ENCODE measurements around the gene ERCC5.

The ERCC5 gene

GRCh38 chr13:102800145-102801041 lies 45.4 kb upstream of the ERCC5 start:
- H3K79me1 ChIP-seq (ENCODE audit: low read length): peaks cover 13% of the 10 kb centered on the region
- H2AK5ac ChIP-seq (ENCODE audit: low read length): no peak overlapping the region
- H4K8ac ChIP-seq (ENCODE audit: low read depth, low read length): peak overlapping the region; percentile 89
- H2BK5ac ChIP-seq (ENCODE audit: low read depth, low read length, poor library complexity): peak overlapping the region; percentile 68
- H3K23ac ChIP-seq (ENCODE audit: low read length): no peak overlapping the region
- peaks cover 0 to 3% of the 10 kb centered on the region in 2 experiments for H3K4me1 ChIP-seq (ENCODE audit: control insufficient read depth in 1 of 2, insufficient read depth in 2 of 2, low read length in 2 of 2)
- peak overlapping the region; percentile 83 for H4K12ac ChIP-seq (ENCODE audit: low read depth, low read length)
- no peak overlapping the region for H2BK12ac ChIP-seq (ENCODE audit: low read length)
- H3K14ac ChIP-seq (ENCODE audit: low read length): peak overlapping the region; percentile 93
- peak overlapping the region; percentile 83 for H3K4me2 ChIP-seq (ENCODE audit: low read length)
- H2AFZ ChIP-seq (ENCODE audit: insufficient read depth, low read length, poor library complexity): peak overlapping the region; percentile 99
- H3K18ac ChIP-seq (ENCODE audit: low read length): peak overlapping the region; percentile 74
- peak overlapping the region; percentile 79 for H3K9ac ChIP-seq (ENCODE audit: low read length)
- no peaks in the 10 kb centered on the region for H3K27me3 ChIP-seq (ENCODE audit: insufficient read depth, low read length)
- peak overlapping the region; percentile 59 for H3K4ac ChIP-seq (ENCODE audit: low read depth, low read length)
- peak overlapping the region; percentile 72 for H4K91ac ChIP-seq (ENCODE audit: low read depth, low read length)
- H2BK120ac ChIP-seq (ENCODE audit: insufficient read depth, low read length, poor library complexity): peak overlapping the region; percentile 91
- WGBS (ENCODE audit: extremely low coverage, insufficient coverage, insufficient read length): no CpG with 5 or more reads among the region's 81 CpGs
- H3K36me3 ChIP-seq (ENCODE audit: control insufficient read depth in 1 of 2, insufficient read depth in 2 of 2, low read length in 2 of 2): no peaks in the 10 kb centered on the region
- peak overlapping the region; percentile 81 for H3K4me3 ChIP-seq (ENCODE audit: low read depth, low read length)
- peaks cover 5% of the 10 kb centered on the region for H3K79me2 ChIP-seq (ENCODE audit: control insufficient read depth, insufficient read depth, low read length, poor library complexity)
- H3K9me3 ChIP-seq (ENCODE audit: insufficient read depth, low read depth, low read length): peaks cover 3% of the 10 kb centered on the region
- peak overlapping the region; percentile 27 for H3K27ac ChIP-seq (ENCODE audit: low read depth, low read length)
- peak; percentile 54 to 84 for DNase-seq

DNA sequence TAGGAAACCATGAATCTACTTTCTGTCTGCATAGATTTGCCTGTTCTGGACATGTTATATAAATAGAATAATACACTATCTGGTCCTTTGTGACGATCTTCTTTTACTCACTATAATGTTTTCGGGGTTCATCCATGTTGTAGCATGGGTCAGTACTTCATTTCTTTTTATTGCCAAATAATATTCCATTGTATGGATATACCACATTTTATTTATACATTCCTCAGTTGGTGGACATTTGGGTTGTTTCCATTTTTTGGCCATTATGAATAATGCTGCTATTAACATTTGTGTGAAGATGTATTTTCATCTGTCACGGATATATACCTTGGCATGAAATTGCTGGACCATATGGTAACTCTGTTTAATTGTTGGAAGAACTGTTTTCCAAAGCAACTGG lies 40.2 kb upstream of the ERCC5 start:
- Histone ChIP-seq H4K91ac (ENCODE audit: low read depth, low read length) (no peak overlapping the region), H3K79me1 (ENCODE audit: low read length) (no peaks in the 10 kb centered on the region), H4K8ac (ENCODE audit: low read depth, low read length) (no peak overlapping the region), H3K4me3 (ENCODE audit: low read depth, low read length) (no peak overlapping the region), H3K79me2 (ENCODE audit: control insufficient read depth, insufficient read depth, low read length, poor library complexity) (peaks cover under 1% of the 10 kb centered on the region), H3K4ac (ENCODE audit: low read depth, low read length) (no peak overlapping the region), H3K36me3 (ENCODE audit: control insufficient read depth in 1 of 2, insufficient read depth in 2 of 2, low read length in 2 of 2) (peaks cover under 1 to 1% of the 10 kb centered on the region in 2 experiments), H2BK120ac (ENCODE audit: insufficient read depth, low read length, poor library complexity) (no peak overlapping the region), H3K23ac (ENCODE audit: low read length) (no peak overlapping the region), H3K4me1 (ENCODE audit: control insufficient read depth in 1 of 2, insufficient read depth in 2 of 2, low read length in 2 of 2) (no peaks in the 10 kb centered on the region), H3K4me2 (ENCODE audit: low read length) (no peak overlapping the region), H3K9ac (ENCODE audit: low read length) (no peak overlapping the region), H2AFZ (ENCODE audit: insufficient read depth, low read length, poor library complexity) (no peak overlapping the region), H3K14ac (ENCODE audit: low read length) (no peak overlapping the region), H4K12ac (ENCODE audit: low read depth, low read length) (no peak overlapping the region), H3K9me3 (ENCODE audit: insufficient read depth, low read depth, low read length) (no peaks in the 10 kb centered on the region), H3K18ac (ENCODE audit: low read length) (no peak overlapping the region), H2BK5ac (ENCODE audit: low read depth, low read length, poor library complexity) (no peak overlapping the region), H3K27ac (ENCODE audit: low read depth, low read length) (no peak overlapping the region), H2AK5ac (ENCODE audit: low read length) (no peak overlapping the region), H3K27me3 (ENCODE audit: insufficient read depth, low read length) (no peaks in the 10 kb centered on the region), H2BK12ac (ENCODE audit: low read length) (no peak overlapping the region)
- no CpG with 5 or more reads among the region's 3 CpGs for WGBS (ENCODE audit: extremely low coverage, insufficient coverage, insufficient read length)
- no peak for DNase-seq

GRCh38 chr13:102807699-102808098 lies 38.1 kb upstream of the ERCC5 start:
- Histone ChIP-seq H4K12ac (ENCODE audit: low read depth, low read length) (no peak overlapping the region), H3K4ac (ENCODE audit: low read depth, low read length) (no peak overlapping the region), H2AK5ac (ENCODE audit: low read length) (no peak overlapping the region), H2BK5ac (ENCODE audit: low read depth, low read length, poor library complexity) (no peak overlapping the region), H3K27ac (ENCODE audit: low read depth, low read length) (no peak overlapping the region), H2BK120ac (ENCODE audit: insufficient read depth, low read length, poor library complexity) (no peak overlapping the region), H3K23ac (ENCODE audit: low read length) (no peak overlapping the region), H4K91ac (ENCODE audit: low read depth, low read length) (no peak overlapping the region), H3K14ac (ENCODE audit: low read length) (no peak overlapping the region), H4K8ac (ENCODE audit: low read depth, low read length) (no peak overlapping the region), H3K36me3 (ENCODE audit: control insufficient read depth in 1 of 2, insufficient read depth in 2 of 2, low read length in 2 of 2) (peaks cover 1 to 3% of the 10 kb centered on the region in 2 experiments), H3K27me3 (ENCODE audit: insufficient read depth, low read length) (no peaks in the 10 kb centered on the region), H3K4me3 (ENCODE audit: low read depth, low read length) (no peak overlapping the region), H3K18ac (ENCODE audit: low read length) (no peak overlapping the region), H3K9ac (ENCODE audit: low read length) (no peak overlapping the region), H3K4me1 (ENCODE audit: control insufficient read depth in 1 of 2, insufficient read depth in 2 of 2, low read length in 2 of 2) (no peaks in the 10 kb centered on the region), H2AFZ (ENCODE audit: insufficient read depth, low read length, poor library complexity) (no peak overlapping the region), H3K4me2 (ENCODE audit: low read length) (no peak overlapping the region), H3K9me3 (ENCODE audit: insufficient read depth, low read depth, low read length) (no peaks in the 10 kb centered on the region), H3K79me1 (ENCODE audit: low read length) (peaks cover 2% of the 10 kb centered on the region), H2BK12ac (ENCODE audit: low read length) (no peak overlapping the region), H3K79me2 (ENCODE audit: control insufficient read depth, insufficient read depth, low read length, poor library complexity) (no peaks in the 10 kb centered on the region)
- no peak for DNase-seq
- no CpG with 5 or more reads among the region's 3 CpGs for WGBS (ENCODE audit: extremely low coverage, insufficient coverage, insufficient read length)

DNA sequence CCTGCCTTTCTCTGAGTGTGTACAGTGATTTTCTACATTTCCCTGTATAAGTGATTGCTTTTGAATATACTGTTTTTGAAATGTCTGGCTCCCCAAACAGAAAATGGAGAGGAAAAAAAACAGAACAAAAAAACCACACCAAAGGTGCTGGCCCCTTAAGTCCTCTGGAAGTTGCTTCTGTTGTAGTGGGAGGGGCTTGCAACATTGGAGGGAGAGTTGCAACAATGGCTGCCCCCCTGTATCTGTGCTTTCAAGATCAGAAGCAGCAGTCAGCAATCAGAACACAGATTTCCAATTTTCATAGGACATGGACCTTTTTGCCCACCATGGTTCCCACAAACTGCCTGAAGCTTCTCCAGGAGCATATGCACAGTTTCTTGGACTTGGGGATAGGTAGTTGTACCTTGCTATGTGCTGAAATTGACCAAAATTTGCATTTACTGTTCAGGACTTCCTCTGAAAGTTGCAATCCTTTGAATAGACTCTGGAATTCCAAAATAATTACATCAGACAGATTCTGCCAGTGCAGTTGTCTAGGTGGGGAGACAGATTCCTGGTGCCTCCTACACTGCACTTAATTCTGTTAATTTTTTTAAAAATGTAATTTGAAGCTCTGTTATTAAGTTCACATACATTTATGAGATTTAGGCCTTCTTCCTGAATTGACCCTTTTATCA lies 33.1 kb upstream of the ERCC5 start:
- H3K4me2 ChIP-seq (ENCODE audit: low read length): peak overlapping the region; percentile 55
- peak overlapping the region; percentile 42 for H2AFZ ChIP-seq (ENCODE audit: insufficient read depth, low read length, poor library complexity)
- H3K23ac ChIP-seq (ENCODE audit: low read length): no peak overlapping the region
- peak overlapping the region; percentile 0 for H2BK12ac ChIP-seq (ENCODE audit: low read length)
- DNase-seq: no peak
- H3K9ac ChIP-seq (ENCODE audit: low read length): no peak overlapping the region
- H3K14ac ChIP-seq (ENCODE audit: low read length): peak overlapping the region; percentile 24
- H3K18ac ChIP-seq (ENCODE audit: low read length): peak overlapping the region; percentile 45
- H3K36me3 ChIP-seq (ENCODE audit: control insufficient read depth in 1 of 2, insufficient read depth in 2 of 2, low read length in 2 of 2): peaks cover 1 to 3% of the 10 kb centered on the region in 2 experiments
- H3K27ac ChIP-seq (ENCODE audit: low read depth, low read length): peak overlapping the region; percentile 85
- peak overlapping the region; percentile 55 for H4K8ac ChIP-seq (ENCODE audit: low read depth, low read length)
- no peak overlapping the region for H2AK5ac ChIP-seq (ENCODE audit: low read length)
- H3K4me3 ChIP-seq (ENCODE audit: low read depth, low read length): no peak overlapping the region
- H3K4me1 ChIP-seq (ENCODE audit: control insufficient read depth in 1 of 2, insufficient read depth in 2 of 2, low read length in 2 of 2): no peaks in the 10 kb centered on the region
- H3K9me3 ChIP-seq (ENCODE audit: insufficient read depth, low read depth, low read length): no peaks in the 10 kb centered on the region
- peaks cover 3% of the 10 kb centered on the region for H3K79me1 ChIP-seq (ENCODE audit: low read length)
- no peak overlapping the region for H2BK120ac ChIP-seq (ENCODE audit: insufficient read depth, low read length, poor library complexity)
- no peaks in the 10 kb centered on the region for H3K79me2 ChIP-seq (ENCODE audit: control insufficient read depth, insufficient read depth, low read length, poor library complexity)
- H3K27me3 ChIP-seq (ENCODE audit: insufficient read depth, low read length): no peaks in the 10 kb centered on the region
- H4K12ac ChIP-seq (ENCODE audit: low read depth, low read length): no peak overlapping the region
- H4K91ac ChIP-seq (ENCODE audit: low read depth, low read length): peak overlapping the region; percentile 45
- H2BK5ac ChIP-seq (ENCODE audit: low read depth, low read length, poor library complexity): peak overlapping the region; percentile 71
- H3K4ac ChIP-seq (ENCODE audit: low read depth, low read length): no peak overlapping the region

All from trophoblast cell (in vitro differentiated cells and primary cell).